Measurements from ENCODE around the gene SPATA24.

- TF ChIP-seq EZH2 (IDR thresholded peaks at IDR 0.05; ENCODE audit: low read length, missing control alignments) (no peak), CTCF (conservative IDR thresholded peaks at IDR 0.05 in 1 of 2, IDR thresholded peaks at IDR 0.05 in 1 of 2; ENCODE audit: low read depth in 1 of 2, low read length in 2 of 2) (no peak)
Measured at GRCh38 chr5:139446956-139447779, 43.3 kb upstream of the SPATA24 start.

All from fibroblast of lung (primary cell).